Measurements from ENCODE around the gene ANTXR1.

Gene ANTXR1

GRCh38 chr2:69180974-69181373 is 168.0 kb downstream of the ANTXR1 start:
- H3K9ac ChIP-seq (ENCODE audit: low read length): no peak overlapping the region
- peaks cover 21% of the 10 kb centered on the region for H3K4me1 ChIP-seq (ENCODE audit: insufficient read depth, low read length)
- H3K4me3 ChIP-seq (ENCODE audit: low read depth in 1 of 2, low read length in 2 of 2): no peak overlapping the region
- H3K27me3 ChIP-seq (ENCODE audit: control insufficient read depth in 1 of 2, insufficient read depth in 2 of 2, low read length in 2 of 2): no peaks in the 10 kb centered on the region
- no peak overlapping the region for H3K27ac ChIP-seq (ENCODE audit: low read depth, low read length)
- peaks cover 16% of the 10 kb centered on the region for H3K36me3 ChIP-seq (ENCODE audit: insufficient read depth, low read length)
- H3K9me3 ChIP-seq (ENCODE audit: low read length): no peaks in the 10 kb centered on the region

DNA sequence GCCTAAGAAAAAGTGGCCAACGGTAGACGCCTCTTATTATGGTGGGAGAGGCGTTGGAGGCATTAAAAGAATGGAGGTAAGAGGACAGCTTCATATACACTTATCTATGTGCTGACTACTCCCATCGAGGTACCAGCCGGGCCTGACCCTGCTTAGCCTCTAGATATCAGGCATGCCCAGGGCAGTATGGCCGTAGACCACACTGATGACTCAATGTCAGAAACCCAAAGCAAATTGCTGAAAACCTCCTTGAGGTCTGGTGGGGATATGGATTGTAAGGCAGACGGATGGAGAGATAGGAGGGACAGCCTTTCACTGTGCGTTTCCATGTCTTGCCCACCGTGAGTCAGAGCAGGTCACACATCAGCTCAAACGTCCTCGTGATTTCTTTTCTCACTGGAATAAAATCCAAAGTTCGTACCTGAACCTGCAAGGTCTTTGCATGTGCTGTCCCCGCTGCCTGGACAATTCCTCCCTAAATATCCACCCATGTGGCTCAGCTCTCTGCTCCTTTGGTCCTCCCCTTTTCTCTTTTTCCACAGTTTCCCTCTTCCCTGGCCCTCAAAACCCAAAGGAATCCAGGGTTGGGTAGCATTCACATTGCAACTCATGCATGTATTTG is 168.9 kb downstream of the ANTXR1 start:
- Histone ChIP-seq H3K27ac (ENCODE audit: low read depth, low read length) (no peak overlapping the region), H3K36me3 (ENCODE audit: insufficient read depth, low read length) (peaks cover 21% of the 10 kb centered on the region), H3K9me3 (ENCODE audit: low read length) (no peaks in the 10 kb centered on the region), H3K4me3 (ENCODE audit: low read depth in 1 of 2, low read length in 2 of 2) (no peak overlapping the region), H3K9ac (ENCODE audit: low read length) (no peak overlapping the region), H3K27me3 (ENCODE audit: control insufficient read depth in 1 of 2, insufficient read depth in 2 of 2, low read length in 2 of 2) (no peaks in the 10 kb centered on the region), H3K4me1 (ENCODE audit: insufficient read depth, low read length) (peaks cover 12% of the 10 kb centered on the region)

DNA sequence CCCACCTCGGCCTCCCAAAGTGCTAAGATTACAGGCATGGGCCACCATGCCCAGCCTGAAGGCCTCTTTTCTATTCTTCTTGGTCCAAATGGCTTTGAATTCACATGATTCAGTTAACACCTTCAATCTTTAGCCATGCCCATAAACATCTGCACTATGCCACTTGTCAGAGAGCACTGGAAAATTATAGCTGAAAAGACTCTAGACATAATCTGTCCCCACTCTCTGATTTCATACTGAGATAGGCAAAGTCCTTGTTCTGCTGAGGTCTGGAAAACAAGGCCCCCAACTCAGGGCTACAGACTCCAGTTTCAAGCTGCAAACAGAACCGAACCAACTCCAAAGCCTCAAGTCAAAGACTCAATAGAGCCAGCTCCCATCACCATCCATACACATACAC is 170.7 kb downstream of the ANTXR1 start:
- H3K36me3 ChIP-seq (ENCODE audit: insufficient read depth, low read length): peaks cover 21% of the 10 kb centered on the region
- H3K9ac ChIP-seq (ENCODE audit: low read length): no peak overlapping the region
- no peaks in the 10 kb centered on the region for H3K9me3 ChIP-seq (ENCODE audit: low read length)
- H3K27me3 ChIP-seq (ENCODE audit: control insufficient read depth in 1 of 2, insufficient read depth in 2 of 2, low read length in 2 of 2): no peaks in the 10 kb centered on the region
- no peak overlapping the region for H3K4me3 ChIP-seq (ENCODE audit: low read depth in 1 of 2, low read length in 2 of 2)
- H3K27ac ChIP-seq (ENCODE audit: low read depth, low read length): no peak overlapping the region
- H3K4me1 ChIP-seq (ENCODE audit: insufficient read depth, low read length): peaks cover 6% of the 10 kb centered on the region

DNA sequence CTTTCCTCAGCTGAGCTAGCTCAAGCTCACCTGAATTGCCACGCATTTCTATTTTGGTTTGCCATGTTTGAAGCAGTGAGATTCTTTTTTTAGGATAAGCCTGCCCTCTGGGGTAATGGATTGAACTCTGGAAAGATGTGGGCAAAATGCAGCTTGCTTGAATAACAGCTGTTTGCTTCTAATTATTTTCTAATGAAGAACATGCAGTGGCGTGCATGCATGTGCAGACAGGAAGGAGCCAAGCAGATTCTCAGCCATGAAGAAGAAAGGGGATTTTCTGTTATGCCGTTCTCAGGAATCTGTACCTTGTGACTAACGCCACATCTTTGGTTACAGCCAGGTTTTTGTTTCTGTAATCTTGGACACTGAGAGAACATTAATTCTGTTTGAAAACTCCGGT is 171.2 kb downstream of the ANTXR1 start:
- Histone ChIP-seq H3K36me3 (ENCODE audit: insufficient read depth, low read length) (peaks cover 21% of the 10 kb centered on the region), H3K27me3 (ENCODE audit: control insufficient read depth in 1 of 2, insufficient read depth in 2 of 2, low read length in 2 of 2) (no peaks in the 10 kb centered on the region), H3K9ac (ENCODE audit: low read length) (no peak overlapping the region), H3K4me1 (ENCODE audit: insufficient read depth, low read length) (peaks cover 7% of the 10 kb centered on the region), H3K9me3 (ENCODE audit: low read length) (no peaks in the 10 kb centered on the region), H3K4me3 (ENCODE audit: low read depth in 1 of 2, low read length in 2 of 2) (no peak overlapping the region), H3K27ac (ENCODE audit: low read depth, low read length) (no peak overlapping the region)

GRCh38 chr2:69185807-69186206 is 172.8 kb downstream of the ANTXR1 start:
- peaks cover 21% of the 10 kb centered on the region for H3K36me3 ChIP-seq (ENCODE audit: insufficient read depth, low read length)
- H3K4me3 ChIP-seq (ENCODE audit: low read depth in 1 of 2, low read length in 2 of 2): no peak overlapping the region
- no peak overlapping the region for H3K27ac ChIP-seq (ENCODE audit: low read depth, low read length)
- peaks cover 7% of the 10 kb centered on the region for H3K4me1 ChIP-seq (ENCODE audit: insufficient read depth, low read length)
- no peaks in the 10 kb centered on the region for H3K27me3 ChIP-seq (ENCODE audit: control insufficient read depth in 1 of 2, insufficient read depth in 2 of 2, low read length in 2 of 2)
- no peaks in the 10 kb centered on the region for H3K9me3 ChIP-seq (ENCODE audit: low read length)
- no peak overlapping the region for H3K9ac ChIP-seq (ENCODE audit: low read length)

- no peaks in the 10 kb centered on the region for H3K27me3 ChIP-seq (ENCODE audit: control insufficient read depth in 1 of 2, insufficient read depth in 2 of 2, low read length in 2 of 2)
- H3K4me3 ChIP-seq (ENCODE audit: low read depth in 1 of 2, low read length in 2 of 2): no peak overlapping the region
- peaks cover 7% of the 10 kb centered on the region for H3K4me1 ChIP-seq (ENCODE audit: insufficient read depth, low read length)
- H3K9me3 ChIP-seq (ENCODE audit: low read length): no peaks in the 10 kb centered on the region
- H3K9ac ChIP-seq (ENCODE audit: low read length): no peak overlapping the region
- peaks cover 18% of the 10 kb centered on the region for H3K36me3 ChIP-seq (ENCODE audit: insufficient read depth, low read length)
- H3K27ac ChIP-seq (ENCODE audit: low read depth, low read length): no peak overlapping the region
These were observed 173.6 kb downstream of the ANTXR1 start for GRCh38 chr2:69186614-69187013.

DNA sequence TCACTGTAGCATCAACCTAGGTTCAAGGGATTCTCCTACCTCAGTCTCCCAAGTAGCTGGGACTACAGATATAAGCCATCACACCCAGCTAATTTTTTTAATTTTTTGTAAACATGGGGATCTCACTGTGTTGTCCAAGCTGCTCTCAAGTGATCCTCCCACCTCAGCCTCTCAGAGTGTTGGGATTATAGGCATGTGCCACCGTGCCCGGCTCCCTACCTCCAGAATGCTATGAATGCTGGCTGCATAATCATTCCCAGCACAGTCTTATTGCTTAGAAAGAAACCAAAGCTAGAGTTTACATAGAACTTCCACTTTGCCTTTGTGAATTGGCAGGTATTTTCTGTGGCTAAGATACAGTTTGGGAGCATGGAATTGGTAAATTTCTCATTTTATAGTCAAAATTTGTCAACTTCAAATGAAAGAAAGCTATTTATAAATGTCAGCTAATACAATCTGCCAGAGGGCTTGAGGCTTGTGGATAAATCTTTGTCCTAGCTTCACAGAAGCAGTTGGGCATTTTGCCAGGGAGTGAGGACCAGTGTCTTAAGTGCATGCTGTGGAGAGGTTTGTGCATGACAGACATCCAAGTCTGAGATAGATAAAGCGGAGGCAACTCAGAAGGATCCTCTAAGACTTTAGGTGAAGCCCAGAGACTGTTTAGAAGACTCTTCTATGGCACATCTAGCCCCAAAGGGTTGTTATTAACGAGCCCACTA is 175.4 kb downstream of the ANTXR1 start:
- Histone ChIP-seq H3K27ac (ENCODE audit: low read depth, low read length) (no peak overlapping the region), H3K27me3 (ENCODE audit: control insufficient read depth in 1 of 2, insufficient read depth in 2 of 2, low read length in 2 of 2) (no peaks in the 10 kb centered on the region), H3K9ac (ENCODE audit: low read length) (no peak overlapping the region), H3K4me3 (ENCODE audit: low read depth in 1 of 2, low read length in 2 of 2) (no peak overlapping the region), H3K4me1 (ENCODE audit: insufficient read depth, low read length) (peaks cover 7% of the 10 kb centered on the region), H3K9me3 (ENCODE audit: low read length) (no peaks in the 10 kb centered on the region), H3K36me3 (ENCODE audit: insufficient read depth, low read length) (peaks cover 29% of the 10 kb centered on the region)

GRCh38 chr2:69190743-69191404 is 177.9 kb downstream of the ANTXR1 start:
- no peak overlapping the region for H3K9ac ChIP-seq (ENCODE audit: low read length)
- no peak overlapping the region for H3K27ac ChIP-seq (ENCODE audit: low read depth, low read length)

GRCh38 chr2:69191634-69192033 is 178.7 kb downstream of the ANTXR1 start:
- Histone ChIP-seq H3K4me1 (ENCODE audit: insufficient read depth, low read length) (peaks cover 19% of the 10 kb centered on the region), H3K36me3 (ENCODE audit: insufficient read depth, low read length) (peaks cover 23% of the 10 kb centered on the region), H3K9me3 (ENCODE audit: low read length) (no peaks in the 10 kb centered on the region), H3K27me3 (ENCODE audit: control insufficient read depth in 1 of 2, insufficient read depth in 2 of 2, low read length in 2 of 2) (no peaks in the 10 kb centered on the region), H3K27ac (ENCODE audit: low read depth, low read length) (no peak overlapping the region), H3K9ac (ENCODE audit: low read length) (no peak overlapping the region), H3K4me3 (ENCODE audit: low read depth in 1 of 2, low read length in 2 of 2) (no peak overlapping the region)

More at GRCh38 chr2:69190743-69191404, 177.9 kb downstream of the ANTXR1 start:
- Histone ChIP-seq H3K36me3 (ENCODE audit: insufficient read depth, low read length) (peaks cover 29% of the 10 kb centered on the region), H3K9me3 (ENCODE audit: low read length) (no peaks in the 10 kb centered on the region), H3K4me3 (ENCODE audit: low read depth in 1 of 2, low read length in 2 of 2) (no peak overlapping the region), H3K27me3 (ENCODE audit: control insufficient read depth in 1 of 2, insufficient read depth in 2 of 2, low read length in 2 of 2) (no peaks in the 10 kb centered on the region), H3K4me1 (ENCODE audit: insufficient read depth, low read length) (peaks cover 12% of the 10 kb centered on the region)

GRCh38 chr2:69192176-69192945 is 179.4 kb downstream of the ANTXR1 start:
- no peaks in the 10 kb centered on the region for H3K27me3 ChIP-seq (ENCODE audit: control insufficient read depth in 1 of 2, insufficient read depth in 2 of 2, low read length in 2 of 2)
- H3K36me3 ChIP-seq (ENCODE audit: insufficient read depth, low read length): peaks cover 23% of the 10 kb centered on the region
- no peak overlapping the region for H3K27ac ChIP-seq (ENCODE audit: low read depth, low read length)
- H3K9me3 ChIP-seq (ENCODE audit: low read length): no peaks in the 10 kb centered on the region
- H3K4me1 ChIP-seq (ENCODE audit: insufficient read depth, low read length): peaks cover 20% of the 10 kb centered on the region
- no peak overlapping the region for H3K9ac ChIP-seq (ENCODE audit: low read length)
- no peak overlapping the region for H3K4me3 ChIP-seq (ENCODE audit: low read depth in 1 of 2, low read length in 2 of 2)

- H3K9me3 ChIP-seq (ENCODE audit: low read length): no peaks in the 10 kb centered on the region
- H3K36me3 ChIP-seq (ENCODE audit: insufficient read depth, low read length): peaks cover 23% of the 10 kb centered on the region
- no peaks in the 10 kb centered on the region for H3K27me3 ChIP-seq (ENCODE audit: control insufficient read depth in 1 of 2, insufficient read depth in 2 of 2, low read length in 2 of 2)
- H3K9ac ChIP-seq (ENCODE audit: low read length): no peak overlapping the region
- no peak overlapping the region for H3K27ac ChIP-seq (ENCODE audit: low read depth, low read length)
- H3K4me3 ChIP-seq (ENCODE audit: low read depth in 1 of 2, low read length in 2 of 2): no peak overlapping the region
- peaks cover 14% of the 10 kb centered on the region for H3K4me1 ChIP-seq (ENCODE audit: insufficient read depth, low read length)
These were observed 182.7 kb downstream of the ANTXR1 start for GRCh38 chr2:69195706-69196105.
